HT-29 (cell line): ENCODE measurements around the gene WDR74. TPM values are rescaled to one million over a fixed set of nuclear protein-coding genes. Genes with fewer than 3 reads are reported as not detected.
"Not testable (repeated sequence)": the region's sequence is repeated elsewhere in the genome, so short reads cannot be mapped to it uniquely, and the experiment has no call there.

Experiments used
- DNase-seq: peaks from one replicate; pipeline ENCODE4 v3.0.0-alpha.2; 2015; ENCODE audit warnings: low spot score
- total RNA-seq: library from RNA; depleted of rRNA; stranded (reverse); fragments of >200 nt; shearing (Covaris generic); gene quantifications from 2 replicates; pipeline ENCODE4 v1.2.3, GENCODE V29; 2014; rRNA removed

The WDR74 gene
- 183 and 191 TPM in 2 replicates for total RNA-seq

DNA sequence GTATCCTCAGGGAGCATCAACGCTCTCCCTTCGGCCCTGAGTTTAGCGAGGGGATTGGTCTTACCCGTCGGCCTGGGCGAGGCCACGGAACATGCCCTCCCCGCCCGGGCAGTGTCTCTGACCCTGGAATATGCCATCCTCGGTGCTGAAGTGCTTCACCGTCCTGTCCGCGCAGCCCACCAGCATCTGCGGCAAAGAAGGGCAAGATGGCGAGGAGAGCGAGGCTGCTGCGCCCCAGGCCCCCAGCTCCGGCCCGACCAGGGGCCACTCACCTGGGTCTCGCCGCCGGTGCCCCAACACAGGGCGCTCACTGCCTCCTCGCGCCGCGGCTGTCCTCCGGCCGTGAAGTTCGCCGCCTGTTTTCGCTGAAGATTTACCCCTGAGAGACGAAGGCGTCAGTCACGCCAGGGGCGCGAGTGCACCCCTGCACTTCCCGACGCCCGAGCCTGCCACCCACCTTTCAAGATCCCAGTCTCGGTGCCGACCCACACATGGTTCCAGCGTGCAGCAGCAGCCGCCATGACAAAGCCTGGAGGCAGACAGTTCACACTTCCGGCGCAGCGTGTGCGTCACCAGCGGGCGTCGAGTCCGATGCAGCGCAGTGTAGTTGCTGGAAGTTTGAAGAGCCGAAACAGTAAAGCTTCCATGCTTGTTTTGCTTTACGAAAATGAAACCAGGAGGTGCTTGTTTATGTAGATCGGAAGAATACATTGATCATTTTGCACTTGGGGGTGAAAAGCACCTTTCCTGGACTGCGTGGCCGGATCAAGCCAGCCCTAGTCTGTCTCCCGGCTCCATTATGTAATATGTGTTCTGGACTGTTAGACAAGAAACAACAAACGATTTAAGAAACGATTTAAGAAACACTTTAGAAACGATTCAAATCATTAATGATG is at the start of gene WDR74:
Gene WDR74, minus strand, starts transcription at position 541 of the 896 bp plus-strand sequence. Its CDS starts 20 bp downstream, at position 521.
- DNase-seq = peak; percentile 98

DNA sequence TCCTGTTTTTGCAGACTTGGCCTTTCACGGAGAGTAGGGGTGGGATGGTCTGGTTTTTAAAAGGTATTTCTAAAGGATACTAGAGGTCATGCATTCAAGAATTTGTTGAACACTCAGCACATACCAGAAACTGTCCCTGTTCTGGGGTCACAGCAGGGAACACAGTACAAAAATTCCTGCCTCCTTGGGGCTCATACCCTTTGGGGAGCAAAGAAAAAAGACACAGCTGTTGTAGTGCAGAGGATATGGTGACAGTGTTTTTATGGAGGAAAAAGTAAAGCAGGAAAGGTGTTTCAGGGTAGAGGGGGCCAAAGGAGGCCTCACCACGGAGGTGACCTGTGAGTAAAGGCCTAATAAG is 49.7 kb upstream of the WDR74 start:
- DNase-seq = no peak

DNA sequence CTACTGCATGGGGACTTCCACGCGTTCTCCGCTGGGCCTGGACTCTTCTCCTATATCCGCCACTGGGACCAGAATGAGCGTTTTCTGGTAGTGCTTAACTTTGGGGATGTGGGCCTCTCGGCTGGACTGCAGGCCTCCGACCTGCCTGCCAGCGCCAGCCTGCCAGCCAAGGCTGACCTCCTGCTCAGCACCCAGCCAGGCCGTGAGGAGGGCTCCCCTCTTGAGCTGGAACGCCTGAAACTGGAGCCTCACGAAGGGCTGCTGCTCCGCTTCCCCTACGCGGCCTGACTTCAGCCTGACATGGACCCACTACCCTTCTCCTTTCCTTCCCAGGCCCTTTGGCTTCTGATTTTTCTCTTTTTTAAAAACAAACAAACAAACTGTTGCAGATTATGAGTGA is 49.0 kb upstream of the WDR74 start:
- DNase-seq = no peak

DNA sequence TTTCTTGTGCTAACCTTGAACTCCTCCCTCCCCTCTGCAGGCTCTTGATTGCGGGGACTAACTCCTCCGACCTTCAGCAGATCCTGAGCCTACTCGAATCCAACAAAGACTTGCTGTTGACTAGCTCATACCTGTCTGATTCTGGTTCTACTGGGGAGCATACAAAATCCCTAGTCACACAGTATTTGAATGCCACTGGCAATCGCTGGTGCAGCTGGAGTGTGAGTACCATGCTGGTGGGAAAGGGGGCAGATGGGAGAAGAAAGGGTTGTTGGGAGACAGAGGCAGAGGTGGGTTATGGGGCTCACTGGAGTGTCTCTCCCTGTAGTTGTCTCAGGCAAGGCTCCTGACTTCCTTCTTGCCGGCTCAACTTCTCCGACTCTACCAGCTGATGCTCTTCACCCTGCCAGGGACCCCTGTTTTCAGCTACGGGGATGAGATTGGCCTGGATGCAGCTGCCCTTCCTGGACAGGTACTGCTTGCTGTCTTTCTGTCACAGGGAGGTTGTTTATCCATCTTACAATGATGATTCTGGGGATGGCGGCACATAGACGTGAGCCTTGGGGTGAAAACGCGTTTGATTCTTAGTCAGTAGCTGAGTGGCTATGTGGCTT is 45.9 kb upstream of the WDR74 start:
- DNase-seq = no peak

DNA sequence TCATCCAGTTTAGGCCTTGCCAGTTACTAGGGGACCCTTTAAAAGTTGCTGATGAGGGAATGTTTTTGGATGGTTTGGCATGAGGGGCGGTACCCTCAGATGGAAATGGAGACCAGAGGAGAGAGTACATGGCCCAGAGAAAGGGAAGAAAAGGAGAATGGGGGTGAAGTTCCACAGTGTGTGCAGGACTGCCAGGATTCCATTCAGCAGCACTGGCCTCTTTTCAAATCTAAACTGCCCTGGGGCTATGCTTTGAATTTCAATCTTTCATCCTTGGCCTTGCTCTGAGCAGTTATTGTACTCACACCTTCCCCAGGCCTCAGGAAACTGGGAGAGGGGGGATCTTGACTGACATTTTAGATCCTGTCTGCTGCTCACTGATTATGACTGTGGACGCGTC is 44.3 kb upstream of the WDR74 start:
- DNase-seq = no peak

DNA sequence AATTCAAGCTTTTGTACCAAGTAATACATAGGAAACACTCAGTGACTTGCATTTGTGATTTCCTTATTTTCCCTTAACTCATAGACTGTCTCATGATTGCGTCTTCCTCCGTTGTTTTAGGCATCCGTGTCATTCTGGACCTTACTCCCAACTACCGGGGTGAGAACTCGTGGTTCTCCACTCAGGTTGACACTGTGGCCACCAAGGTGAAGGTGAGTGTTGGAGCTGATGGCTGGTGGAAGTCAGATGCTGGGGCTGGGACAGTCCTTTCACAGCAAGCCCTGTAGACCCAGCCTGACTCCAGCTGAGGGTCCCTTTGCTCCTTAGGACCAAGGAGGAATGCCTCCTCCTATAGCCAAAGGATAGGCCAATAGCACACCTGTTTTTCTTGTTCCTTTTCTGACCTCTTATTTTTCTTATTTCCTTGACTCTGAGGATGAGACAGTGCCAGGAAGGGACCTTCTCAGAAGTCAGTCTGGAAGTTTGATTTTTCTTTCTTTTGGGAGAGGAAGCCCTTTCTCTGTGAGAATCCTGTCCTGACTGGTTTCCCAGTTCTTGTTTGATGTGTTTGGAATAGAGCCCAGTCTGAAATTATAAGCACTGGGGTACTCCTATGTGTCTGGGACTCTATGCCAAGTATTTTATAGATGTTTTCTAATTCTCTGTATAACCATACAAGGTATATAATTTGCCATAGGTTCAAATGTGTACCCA is 43.6 kb upstream of the WDR74 start:
- no peak for DNase-seq

DNA sequence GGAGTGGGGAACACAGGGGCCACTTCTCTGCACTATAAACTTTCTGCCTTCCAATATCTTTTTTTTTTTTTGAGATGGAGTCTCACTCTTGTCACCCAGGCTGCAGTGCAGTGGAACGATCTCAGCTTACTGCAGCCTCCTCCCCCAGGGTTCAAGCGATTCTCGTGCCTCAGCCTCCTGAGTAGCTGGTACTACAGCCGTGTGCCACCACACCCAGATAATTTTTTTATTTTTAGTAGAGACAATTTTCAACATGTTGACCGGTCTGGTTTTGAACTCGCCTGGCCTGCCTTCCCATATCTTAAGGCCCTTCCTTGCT is 43.0 kb upstream of the WDR74 start:
- no peak for DNase-seq

DNA sequence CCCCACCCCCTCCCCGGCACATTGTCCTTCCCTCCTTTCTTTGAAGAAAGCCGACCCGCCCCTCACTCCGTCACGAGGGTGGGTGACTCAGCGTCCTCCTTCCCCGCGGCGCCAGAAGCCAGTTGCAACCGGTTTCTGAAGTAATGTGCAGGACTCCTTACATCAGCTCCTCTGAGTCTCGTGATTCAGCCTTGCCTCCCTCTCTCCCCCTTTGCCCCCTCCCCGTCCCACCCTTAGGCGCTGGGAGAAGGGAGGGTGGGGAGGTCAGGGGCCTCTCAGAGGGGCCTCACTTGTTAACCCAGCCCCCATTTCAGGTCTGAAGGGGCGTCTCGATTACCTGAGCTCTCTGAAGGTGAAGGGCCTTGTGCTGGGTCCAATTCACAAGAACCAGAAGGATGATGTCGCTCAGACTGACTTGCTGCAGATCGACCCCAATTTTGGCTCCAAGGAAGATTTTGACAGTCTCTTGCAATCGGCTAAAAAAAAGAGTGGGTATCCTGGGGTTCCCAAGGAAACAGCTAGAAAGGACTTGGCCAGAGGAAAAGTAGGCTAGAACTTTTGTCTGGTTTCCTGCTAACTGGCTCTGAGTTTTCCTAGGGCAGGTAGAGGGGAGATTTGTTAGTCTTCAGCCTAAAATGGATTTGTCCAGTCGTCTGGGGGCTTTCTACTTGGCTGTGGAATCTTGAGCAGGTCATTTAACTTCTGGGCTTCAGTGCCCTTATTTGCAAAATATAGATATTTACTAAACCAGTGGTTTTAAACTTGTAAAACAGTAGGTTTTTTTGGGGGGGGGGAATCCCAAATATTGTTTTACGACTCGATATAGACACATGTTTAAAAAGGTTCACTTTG is 42.4 kb upstream of the WDR74 start:
- peak; percentile 98 for DNase-seq

DNA sequence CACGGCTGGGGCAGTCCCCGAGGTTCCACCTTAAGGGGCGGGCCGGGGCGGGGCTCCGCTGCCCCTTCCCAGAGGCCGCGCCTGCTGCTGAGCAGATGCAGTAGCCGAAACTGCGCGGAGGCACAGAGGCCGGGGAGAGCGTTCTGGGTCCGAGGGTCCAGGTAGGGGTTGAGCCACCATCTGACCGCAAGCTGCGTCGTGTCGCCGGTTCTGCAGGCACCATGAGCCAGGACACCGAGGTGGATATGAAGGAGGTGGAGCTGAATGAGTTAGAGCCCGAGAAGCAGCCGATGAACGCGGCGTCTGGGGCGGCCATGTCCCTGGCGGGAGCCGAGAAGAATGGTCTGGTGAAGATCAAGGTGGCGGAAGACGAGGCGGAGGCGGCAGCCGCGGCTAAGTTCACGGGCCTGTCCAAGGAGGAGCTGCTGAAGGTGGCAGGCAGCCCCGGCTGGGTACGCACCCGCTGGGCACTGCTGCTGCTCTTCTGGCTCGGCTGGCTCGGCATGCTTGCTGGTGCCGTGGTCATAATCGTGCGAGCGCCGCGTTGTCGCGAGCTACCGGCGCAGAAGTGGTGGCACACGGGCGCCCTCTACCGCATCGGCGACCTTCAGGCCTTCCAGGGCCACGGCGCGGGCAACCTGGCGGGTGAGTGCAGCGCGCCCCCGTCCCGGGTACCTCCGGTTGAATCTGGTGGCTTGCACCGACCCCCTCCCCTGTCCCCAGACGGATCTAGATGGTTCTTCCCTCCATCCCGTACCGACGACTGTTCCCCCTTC is 41.6 kb upstream of the WDR74 start, which contains the start of gene SLC3A2:
Gene SLC3A2, plus strand, starts transcription at position 94 of the 776 bp plus-strand sequence. Its CDS starts 128 bp downstream, at position 222.
- DNase-seq = peak; percentile 95

DNA sequence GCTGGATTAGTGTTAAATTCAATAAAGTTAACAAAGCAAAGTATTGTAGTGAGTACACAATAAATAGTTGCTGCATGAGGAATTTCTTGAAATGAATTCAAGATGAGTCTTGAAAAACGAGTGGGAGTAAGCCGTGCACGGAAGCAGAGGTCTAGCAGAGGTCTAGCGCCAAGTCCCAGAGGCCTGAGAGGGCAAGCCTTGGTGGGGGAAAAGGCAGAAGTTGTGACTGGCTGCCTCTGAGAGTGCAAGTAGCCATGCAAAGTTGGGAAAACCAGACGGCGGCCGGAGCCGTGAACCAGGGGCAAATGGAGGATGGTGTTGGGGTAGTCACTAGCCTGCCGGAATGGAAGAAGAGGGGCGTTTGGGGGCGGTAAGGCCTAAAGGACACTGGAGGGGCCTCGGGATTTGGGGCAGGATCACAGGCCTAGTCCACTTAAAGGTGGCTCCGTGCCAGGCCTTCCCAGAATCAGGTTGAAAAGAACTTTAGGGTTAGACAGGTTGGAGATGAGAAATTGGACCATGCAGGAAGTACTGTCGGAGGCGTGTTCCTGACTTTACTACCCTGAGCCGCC is 40.9 kb upstream of the WDR74 start:
- peak; percentile 53 for DNase-seq

DNA sequence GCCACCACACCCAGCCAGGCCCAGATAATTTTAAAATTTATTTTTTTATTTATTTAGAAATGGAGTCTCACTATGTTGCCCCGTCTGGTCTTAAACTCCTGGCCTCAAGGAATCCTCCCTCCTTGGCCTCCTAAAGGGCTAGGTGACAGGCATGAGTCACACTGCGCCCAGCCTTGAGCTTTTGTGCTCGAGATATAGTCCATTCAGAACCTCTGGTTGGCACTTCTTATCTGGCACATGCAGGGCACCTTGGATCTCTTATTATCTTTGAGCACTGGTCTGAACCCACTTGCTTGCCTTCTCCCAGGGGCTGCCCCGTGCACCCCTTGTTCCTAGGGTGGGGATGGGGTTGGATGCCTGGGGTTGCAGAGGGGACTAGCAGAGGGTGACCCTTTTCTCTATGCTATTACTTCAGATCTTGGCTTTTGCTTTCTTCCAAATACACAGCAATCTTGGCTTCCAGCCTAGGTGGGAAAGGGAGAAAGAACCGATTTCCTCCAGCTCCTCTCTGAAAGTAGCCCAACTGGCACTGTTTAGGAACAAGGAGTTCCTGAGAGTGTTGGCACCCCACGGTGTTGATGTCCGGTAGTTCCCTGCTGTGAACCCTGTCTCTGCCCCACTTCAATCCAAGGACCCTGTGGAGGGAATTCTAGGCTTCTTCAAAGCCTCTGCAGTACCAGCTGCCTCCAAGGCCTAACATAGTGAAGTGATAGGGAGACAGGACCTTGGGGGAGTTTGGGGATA is 40.0 kb upstream of the WDR74 start:
- DNase-seq = no peak

DNA sequence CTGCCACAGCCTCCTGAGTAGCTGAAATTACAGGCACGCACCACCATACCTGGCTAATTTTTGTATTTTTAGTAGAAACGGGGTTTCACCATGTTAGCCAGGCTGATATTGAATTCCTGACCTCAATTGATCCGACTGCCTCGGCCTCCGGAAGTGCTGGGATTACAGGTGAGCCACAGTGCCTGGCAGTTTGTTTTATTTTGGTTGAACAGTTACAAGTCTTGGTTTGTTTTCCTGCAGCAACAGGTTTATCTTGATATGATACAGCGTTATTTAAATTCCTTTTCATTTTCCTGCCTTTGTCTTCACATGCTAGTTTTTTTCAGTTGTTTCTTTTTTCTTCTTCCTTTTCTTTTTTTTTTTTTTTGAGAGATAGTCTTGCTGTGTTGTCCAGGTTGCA is 37.3 kb upstream of the WDR74 start:
- no peak for DNase-seq

DNA sequence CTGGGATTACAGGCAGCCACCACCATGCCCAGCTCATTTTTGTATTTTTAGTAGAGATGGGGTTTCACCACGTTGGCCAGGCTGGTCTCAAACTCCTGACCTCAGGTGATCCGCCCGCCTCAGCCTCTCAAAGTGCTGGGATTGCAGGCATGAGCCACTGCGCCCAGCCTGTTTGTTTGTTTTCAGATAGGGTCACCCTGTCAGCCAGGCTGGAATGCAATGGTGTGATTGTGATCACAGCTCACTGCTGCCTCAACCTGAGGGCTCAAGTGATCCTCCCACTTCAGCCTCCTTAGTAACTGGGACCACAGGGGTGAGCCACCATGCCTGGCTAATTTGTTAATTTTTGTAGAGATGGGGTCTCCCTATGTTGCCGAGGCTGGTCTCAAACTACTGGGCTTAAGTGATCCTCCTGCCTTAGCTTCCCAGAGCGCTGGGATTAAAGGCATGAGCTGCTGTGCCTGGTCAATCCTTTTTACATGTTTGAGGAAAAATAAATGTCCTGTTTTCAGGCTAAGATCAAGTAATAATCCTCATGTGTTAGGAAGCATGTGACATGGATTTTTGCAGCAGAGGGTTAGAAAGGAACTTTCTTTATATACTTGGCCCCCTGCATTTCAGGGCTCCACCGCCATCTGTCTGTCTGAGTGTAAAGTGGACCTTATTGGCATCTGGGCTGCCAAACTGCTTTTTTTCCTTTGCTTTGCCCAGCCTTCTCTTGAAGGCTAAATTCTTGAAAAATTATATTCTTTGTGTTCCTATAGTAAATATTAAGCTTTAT is 36.5 kb upstream of the WDR74 start:
- no peak for DNase-seq

DNA sequence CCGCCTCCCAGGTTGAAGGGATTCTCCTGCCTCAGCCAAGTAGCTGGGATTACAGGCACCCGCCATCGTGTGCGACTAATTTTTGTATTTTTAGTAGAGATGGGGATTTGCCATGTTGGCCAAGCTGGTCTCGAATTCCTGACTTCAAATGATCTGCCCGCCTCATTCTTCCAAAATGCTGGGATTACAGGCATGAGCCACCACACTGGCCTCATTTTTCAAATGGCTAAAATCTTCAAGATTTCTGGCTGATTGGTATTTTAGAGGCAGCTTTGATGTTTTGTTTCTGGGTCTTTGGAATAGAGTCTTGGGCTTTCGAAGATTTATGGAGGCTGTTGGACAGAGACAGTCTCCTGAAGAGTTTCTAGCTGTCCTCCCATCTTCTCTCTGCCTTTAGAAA is 35.5 kb upstream of the WDR74 start:
- DNase-seq = no peak

DNA sequence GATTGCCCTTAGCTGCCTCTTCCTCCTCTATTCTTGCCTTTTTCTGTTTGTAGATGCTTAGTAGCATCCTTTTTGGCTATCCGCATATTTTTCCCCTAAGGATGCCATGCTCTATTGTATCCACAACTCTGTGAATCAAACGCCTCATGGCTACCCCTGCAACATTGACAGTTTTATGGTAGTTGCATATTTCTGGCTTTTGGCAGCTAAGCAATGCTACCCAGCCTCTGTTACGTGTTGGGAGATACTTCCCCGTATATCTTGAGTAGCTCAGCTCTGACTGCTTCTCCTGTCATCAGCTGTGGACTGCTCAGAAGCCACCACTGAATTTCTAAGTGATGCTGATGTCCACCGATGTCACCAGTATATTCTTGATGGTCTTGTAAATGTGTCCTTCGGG is 26.2 kb upstream of the WDR74 start:
- DNase-seq = no peak

DNA sequence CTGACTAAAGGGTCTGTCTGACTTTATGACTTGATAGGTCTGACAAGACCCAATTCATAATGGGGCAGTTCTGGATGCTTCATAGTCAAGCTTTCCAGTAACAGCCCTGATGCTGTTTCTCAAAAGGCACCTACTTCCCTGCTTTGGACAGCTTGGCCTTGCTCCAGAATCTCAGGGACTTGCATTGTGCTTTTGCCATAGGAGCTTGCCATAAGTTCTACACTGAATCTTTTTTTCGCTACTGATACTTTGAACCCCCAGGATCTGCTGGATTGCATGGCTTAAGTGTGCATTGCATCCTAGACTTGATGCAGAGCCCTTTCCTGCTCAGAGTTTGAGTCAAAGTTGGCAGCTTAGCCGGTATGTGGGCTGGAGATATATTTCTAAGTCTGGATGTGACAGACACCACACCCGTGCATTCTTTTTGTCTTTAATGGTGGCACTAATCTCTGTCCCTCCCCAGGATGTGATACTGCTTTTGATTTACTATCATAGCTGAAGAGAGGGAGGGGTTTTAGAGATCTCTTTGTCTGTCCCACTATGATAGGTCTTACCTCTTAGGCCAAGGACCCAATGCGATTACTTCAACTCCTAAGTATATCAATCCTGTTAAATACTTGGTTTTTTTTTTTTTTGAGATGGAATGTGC is 24.4 kb upstream of the WDR74 start:
- DNase-seq = no peak

DNA sequence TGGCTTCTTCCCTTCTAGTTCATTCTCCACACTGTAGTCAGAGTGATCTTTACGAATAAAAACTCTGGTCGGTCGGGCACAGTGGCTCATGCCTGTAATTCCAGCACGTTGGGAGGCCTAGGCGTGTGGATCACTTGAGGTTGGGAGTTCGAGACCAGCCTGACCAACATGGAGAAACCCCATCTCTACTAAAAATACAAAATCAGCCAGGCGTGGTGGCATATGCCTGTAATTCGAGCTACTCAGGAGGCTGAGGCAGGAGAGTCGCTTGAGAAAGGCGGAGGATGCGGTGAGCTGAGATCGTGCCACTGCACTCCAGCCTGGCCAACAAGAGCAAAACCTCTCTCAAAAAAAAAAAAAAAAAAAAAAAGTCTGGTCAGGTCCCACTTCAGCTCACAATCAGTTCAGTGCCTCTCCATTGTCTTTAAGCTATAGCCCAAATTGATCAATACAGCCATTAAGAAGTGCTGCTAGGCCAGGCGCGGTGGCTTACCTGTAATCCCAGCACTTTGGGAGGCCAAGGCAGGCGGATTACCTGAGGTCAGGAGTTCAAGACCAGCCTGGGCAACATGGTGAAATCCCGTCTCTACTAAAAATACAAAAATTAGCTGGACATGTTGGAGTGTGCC is 22.3 kb upstream of the WDR74 start:
- DNase-seq = not testable (repeated sequence)
